CD8-positive, alpha-beta memory T cell (primary cell): ENCODE data around the gene TBC1D16. TPM values are rescaled to one million over a fixed set of nuclear protein-coding genes. Genes with fewer than 3 reads are reported as not detected.

Experiments used
- CTCF ChIA-PET: fragments of 350-600 bp; sonication (Branson Sonifier 250); formaldehyde crosslinking; loops from one replicate; lab custom pipeline; 2021; ENCODE audit warnings: antibody characterized with exemption; lab: Charles Lee
- POLR2A ChIA-PET: fragments of 350-600 bp; sonication (Branson Sonifier 250); formaldehyde crosslinking; loops from one replicate; lab custom pipeline; 2021; ENCODE audit warnings: antibody characterized with exemption; lab: Charles Lee
- DNase-seq, 5 donors: peaks; one replicate each; pipeline versions ENCODE4 v3.0.0 to v3.0.0-alpha.2; 2020 to 2022; ENCODE audit warnings: mixed read lengths in 1 of 5
- H3K27ac ChIP-seq: one replicate; pipeline ENCODE4 v1.7.0; 2013; ENCODE audit warnings: low read depth, mild to moderate bottlenecking, low read length, moderate library complexity
- H3K27me3 ChIP-seq: 2 replicates; pipeline ENCODE4 v1.7.0; 2013; ENCODE audit warnings: low read length, mild to moderate bottlenecking; ENCODE audit not compliant: insufficient read depth, poor library complexity, severe bottlenecking
- H3K36me3 ChIP-seq: 2 replicates; pipeline ENCODE4 v1.7.0; 2013; ENCODE audit warnings: mild to moderate bottlenecking, low read length, moderate library complexity; ENCODE audit not compliant: insufficient read depth
- H3K4me1 ChIP-seq: 2 replicates; pipeline ENCODE4 v1.7.0; 2013; ENCODE audit warnings: mild to moderate bottlenecking, low read length, moderate library complexity; ENCODE audit not compliant: insufficient read depth
- H3K4me3 ChIP-seq: 2 replicates; pipeline ENCODE4 v1.7.0; 2013; ENCODE audit warnings: mild to moderate bottlenecking, low read length
- H3K9me3 ChIP-seq: 2 replicates; pipeline ENCODE4 v1.7.0; 2013; ENCODE audit warnings: mild to moderate bottlenecking, low read length
- H3K27ac Mint-ChIP-seq, 8 donors: one replicate each; pipeline ENCODE4 v1.8.0; 2020 to 2021; ENCODE audit warnings: mixed read lengths in 8 of 8, mild to moderate bottlenecking in 6 of 8, inconsistent platforms in 3 of 8, moderate library complexity in 3 of 8
- H3K27me3 Mint-ChIP-seq, 2 donors: one replicate each; pipeline ENCODE4 v1.8.0; 2020 to 2021; ENCODE audit warnings: mixed read lengths in 2 of 2, mild to moderate bottlenecking in 1 of 2, moderate library complexity in 1 of 2
- H3K36me3 Mint-ChIP-seq, 3 donors: one replicate each; pipeline ENCODE4 v1.8.0; 2020 to 2021; ENCODE audit warnings: mixed read lengths in 3 of 3, inconsistent platforms in 1 of 3, mild to moderate bottlenecking in 1 of 3
- H3K4me1 Mint-ChIP-seq, 3 donors: one replicate each; pipeline ENCODE4 v1.8.0; 2020 to 2021; ENCODE audit warnings: mixed read lengths in 3 of 3, inconsistent platforms in 1 of 3, mild to moderate bottlenecking in 1 of 3
- H3K4me3 Mint-ChIP-seq, 7 donors: one replicate each; pipeline ENCODE4 v1.8.0; 2020 to 2021; ENCODE audit warnings: mixed read lengths in 7 of 7, mild to moderate bottlenecking in 6 of 7, moderate library complexity in 4 of 7, inconsistent platforms in 2 of 7
- H3K9me3 Mint-ChIP-seq, 5 donors: one replicate each; pipeline ENCODE4 v1.8.0; 2020 to 2022; ENCODE audit warnings: mixed read lengths in 5 of 5, mild to moderate bottlenecking in 3 of 5, moderate library complexity in 2 of 5, inconsistent platforms in 1 of 5
- polyA plus RNA-seq: library from polyadenylated mRNA; unstranded; fragments of 300-500 nt; fragmentation: Illumina TruSeq; gene quantifications from one replicate; pipeline ENCODE4 v1.2.3, GENCODE V29; 2021
- total RNA-seq, 2 experiments: library from RNA; stranded (reverse); gene quantifications; one replicate each; pipeline ENCODE4 v1.2.3, GENCODE V29; 2021

The TBC1D16 gene
- total and polyA plus RNA-seq, 3 experiments from 2014 or later = 0.33 to 4.3 (median 3.5) TPM

DNA sequence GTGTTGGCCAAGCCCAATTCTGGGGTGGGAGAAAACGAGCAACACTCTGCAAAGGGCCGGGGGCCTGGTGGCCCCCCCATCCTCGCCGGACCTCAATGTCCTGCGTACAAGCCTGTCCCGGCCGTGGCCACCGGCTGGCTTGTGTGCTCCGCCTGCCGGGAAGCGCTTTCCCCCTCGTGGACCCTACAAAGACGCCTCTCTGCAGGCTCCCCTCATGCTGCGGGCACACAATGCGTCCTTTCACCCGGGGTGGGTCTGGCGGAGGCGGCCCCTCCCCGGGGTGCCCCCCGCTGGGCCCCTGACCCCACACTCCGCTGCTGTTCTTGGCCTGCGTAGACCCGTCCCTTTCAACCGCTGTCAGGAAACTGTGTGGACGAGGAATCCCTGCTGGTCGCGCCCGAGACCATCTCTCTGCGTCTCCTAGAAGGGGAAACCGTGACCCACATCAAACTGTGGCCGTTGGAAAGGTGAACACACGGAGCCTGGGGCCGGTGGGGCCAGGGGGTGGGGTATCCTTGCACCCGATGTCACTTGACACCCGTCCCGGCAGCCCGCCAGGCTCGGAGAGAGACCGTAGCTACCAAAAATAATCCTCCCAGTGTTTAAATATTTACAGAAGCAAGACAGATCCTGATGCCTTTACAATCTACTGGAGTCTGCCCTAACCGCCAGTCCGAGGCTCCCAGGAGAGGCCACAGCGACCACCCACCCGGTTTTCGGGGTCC lies 43.6 kb downstream of the TBC1D16 start:
- H3K27ac Mint-ChIP-seq = peak overlapping the region in 7 of 8 donors; percentile 17 to 98 (median 69)
- peak overlapping the region; percentile 58 to 92 (median 76) for H3K4me3 Mint-ChIP-seq
- no peaks in the 10 kb centered on the region for H3K9me3 Mint-ChIP-seq
- ChIA-PET CTCF (interaction anchor here (0.7 to 0.8 kb wide), 3 partner anchors 180 to 250 kb away, joined by 3 to 4 read pairs (median 3); no protein-coding TSS in a partner anchor), POLR2A (interaction anchor here (0.9 kb wide), 1 partner anchor 195 kb away, joined by 4 read pairs; the partner anchor contains the start of gene CBX8)
- H3K4me1 ChIP-seq = peaks cover 39% of the 10 kb centered on the region
- H3K36me3 Mint-ChIP-seq = no peaks in the 10 kb centered on the region
- H3K27me3 ChIP-seq = no peaks in the 10 kb centered on the region
- no peaks in the 10 kb centered on the region for H3K36me3 ChIP-seq
- no peak overlapping the region for H3K27ac ChIP-seq
- DNase-seq = no peak
- H3K9me3 ChIP-seq = no peaks in the 10 kb centered on the region
- H3K4me3 ChIP-seq = peak overlapping the region; percentile 56
- peaks cover 22 to 43% (median 30%) of the 10 kb centered on the region in 3 donors for H3K4me1 Mint-ChIP-seq
- H3K27me3 Mint-ChIP-seq = peaks cover 0 to 13% of the 10 kb centered on the region in 2 donors

- H3K27me3 ChIP-seq = no peaks in the 10 kb centered on the region
- Mint-ChIP-seq H3K27ac (peak overlapping the region in 2 of 8 donors; percentile 27 to 38), H3K27me3 (peaks cover 0 to 13% of the 10 kb centered on the region in 2 donors), H3K36me3 (no peaks in the 10 kb centered on the region), H3K4me1 (peaks cover 16 to 35% (median 23%) of the 10 kb centered on the region in 3 donors), H3K4me3 (peak overlapping the region; percentile 56 to 92 (median 76)), H3K9me3 (no peaks in the 10 kb centered on the region)
- H3K36me3 ChIP-seq = no peaks in the 10 kb centered on the region
- ChIA-PET CTCF (interaction anchor here (0.7 to 1.6 kb wide), 7 partner anchors 9 to 250 kb away, joined by 3 to 7 read pairs (median 6); no protein-coding TSS in a partner anchor), POLR2A (interaction anchor here (0.9 kb wide), 1 partner anchor 194 kb away, joined by 4 read pairs; the partner anchor contains the start of gene CBX8)
- peak overlapping the region; percentile 56 for H3K4me3 ChIP-seq
- H3K27ac ChIP-seq = no peak overlapping the region
- H3K4me1 ChIP-seq = peaks cover 32% of the 10 kb centered on the region
- H3K9me3 ChIP-seq = no peaks in the 10 kb centered on the region
- peak; percentile 64 to 86 (median 72) for DNase-seq
These were observed 44.3 kb downstream of the TBC1D16 start for GRCh38 chr17:79991140-79991923.

GRCh38 chr17:79990704-79991103 lies 45.0 kb downstream of the TBC1D16 start:
- peak overlapping the region in 2 of 8 donors; percentile 39 to 88 for H3K27ac Mint-ChIP-seq
- no peaks in the 10 kb centered on the region for H3K27me3 ChIP-seq
- H3K4me1 ChIP-seq = peaks cover 26% of the 10 kb centered on the region
- H3K9me3 ChIP-seq = no peaks in the 10 kb centered on the region
- no peak overlapping the region for H3K4me3 ChIP-seq
- H3K27ac ChIP-seq = no peak overlapping the region
- H3K4me1 Mint-ChIP-seq = peaks cover 9 to 29% (median 16%) of the 10 kb centered on the region in 3 donors
- H3K4me3 Mint-ChIP-seq = peak overlapping the region; percentile 37 to 76 (median 55)
- ChIA-PET CTCF (interaction anchor here (1.0 to 1.6 kb wide), 5 partner anchors 10 to 250 kb away, joined by 3 to 7 read pairs (median 6); no protein-coding TSS in a partner anchor), POLR2A (no interaction called here)
- no peaks in the 10 kb centered on the region for H3K36me3 Mint-ChIP-seq
- no peak for DNase-seq
- H3K9me3 Mint-ChIP-seq = no peaks in the 10 kb centered on the region
- H3K36me3 ChIP-seq = no peaks in the 10 kb centered on the region
- peaks cover 0 to 13% of the 10 kb centered on the region in 2 donors for H3K27me3 Mint-ChIP-seq

- no peaks in the 10 kb centered on the region for H3K36me3 ChIP-seq
- Mint-ChIP-seq H3K4me1 (peaks cover 9 to 27% (median 16%) of the 10 kb centered on the region in 3 donors), H3K9me3 (no peaks in the 10 kb centered on the region), H3K4me3 (peak overlapping the region in 2 of 7 donors; percentile 37 to 54), H3K27me3 (peaks cover 0 to 13% of the 10 kb centered on the region in 2 donors), H3K27ac (peak overlapping the region in 1 of 8 donors; percentile 39), H3K36me3 (no peaks in the 10 kb centered on the region)
- no peak overlapping the region for H3K4me3 ChIP-seq
- H3K27me3 ChIP-seq = no peaks in the 10 kb centered on the region
- H3K4me1 ChIP-seq = peaks cover 23% of the 10 kb centered on the region
- CTCF ChIA-PET = interaction anchor here (1.0 to 1.6 kb wide), 4 partner anchors 10 to 249 kb away, joined by 3 to 7 read pairs (median 6); no protein-coding TSS in a partner anchor
- H3K27ac ChIP-seq = no peak overlapping the region
- no peak for DNase-seq
- H3K9me3 ChIP-seq = no peaks in the 10 kb centered on the region
- POLR2A ChIA-PET = no interaction called here
These were observed 45.5 kb downstream of the TBC1D16 start for GRCh38 chr17:79990051-79990592.

GRCh38 chr17:79989106-79989835 lies 46.4 kb downstream of the TBC1D16 start:
- DNase-seq = no peak
- Histone ChIP-seq H3K9me3 (no peaks in the 10 kb centered on the region), H3K27ac (no peak overlapping the region), H3K36me3 (no peaks in the 10 kb centered on the region), H3K4me1 (peaks cover 23% of the 10 kb centered on the region), H3K27me3 (no peaks in the 10 kb centered on the region), H3K4me3 (no peak overlapping the region)
- peaks cover 0 to 13% of the 10 kb centered on the region in 2 donors for H3K27me3 Mint-ChIP-seq
- ChIA-PET POLR2A (no interaction called here), CTCF (interaction anchor here (1.2 kb wide), 1 partner anchor 15 kb away, joined by 3 read pairs; no protein-coding TSS in a partner anchor)
- peak overlapping the region in 1 of 7 donors; percentile 24 for H3K4me3 Mint-ChIP-seq
- no peaks in the 10 kb centered on the region for H3K9me3 Mint-ChIP-seq
- peak overlapping the region in 1 of 8 donors; percentile 23 for H3K27ac Mint-ChIP-seq
- no peaks in the 10 kb centered on the region for H3K36me3 Mint-ChIP-seq
- peaks cover 9 to 27% (median 16%) of the 10 kb centered on the region in 3 donors for H3K4me1 Mint-ChIP-seq

- H3K36me3 ChIP-seq = no peaks in the 10 kb centered on the region
- Mint-ChIP-seq H3K9me3 (no peaks in the 10 kb centered on the region), H3K4me3 (no peak overlapping the region), H3K27me3 (peaks cover 0 to 13% of the 10 kb centered on the region in 2 donors), H3K27ac (peak overlapping the region in 2 of 8 donors; percentile 14 to 23), H3K4me1 (peaks cover 9 to 25% (median 16%) of the 10 kb centered on the region in 3 donors), H3K36me3 (no peaks in the 10 kb centered on the region)
- ChIA-PET CTCF (no interaction called here), POLR2A (no interaction called here)
- no peaks in the 10 kb centered on the region for H3K9me3 ChIP-seq
- H3K4me3 ChIP-seq = no peak overlapping the region
- no peaks in the 10 kb centered on the region for H3K27me3 ChIP-seq
- DNase-seq = peak in 1 of 5 donors; percentile 34
- no peak overlapping the region for H3K27ac ChIP-seq
- peaks cover 15% of the 10 kb centered on the region for H3K4me1 ChIP-seq
These were observed 47.3 kb downstream of the TBC1D16 start for GRCh38 chr17:79988185-79988971.

GRCh38 chr17:79987935-79988184 lies 47.8 kb downstream of the TBC1D16 start:
- H3K4me1 ChIP-seq = peaks cover 10% of the 10 kb centered on the region
- no peaks in the 10 kb centered on the region for H3K27me3 ChIP-seq
- peaks cover 0 to 15% of the 10 kb centered on the region in 2 donors for H3K27me3 Mint-ChIP-seq
- H3K9me3 ChIP-seq = no peaks in the 10 kb centered on the region
- H3K27ac Mint-ChIP-seq = no peak overlapping the region
- ChIA-PET CTCF (no interaction called here), POLR2A (no interaction called here)
- no peak for DNase-seq
- H3K36me3 ChIP-seq = no peaks in the 10 kb centered on the region
- H3K9me3 Mint-ChIP-seq = no peaks in the 10 kb centered on the region
- H3K27ac ChIP-seq = no peak overlapping the region
- H3K4me3 Mint-ChIP-seq = no peak overlapping the region
- peaks cover 9 to 22% (median 15%) of the 10 kb centered on the region in 3 donors for H3K4me1 Mint-ChIP-seq
- no peaks in the 10 kb centered on the region for H3K36me3 Mint-ChIP-seq
- no peak overlapping the region for H3K4me3 ChIP-seq
